Colonic mucosa (tissue), 4 donors: ENCODE results near the gene RAPSN. TPM values are rescaled to one million over a fixed set of nuclear protein-coding genes. Genes with fewer than 3 reads are reported as not detected.

ENCODE experiments used
- DNase-seq: peaks from one replicate; pipeline ENCODE4 v3.0.0-alpha.2; 2020
- H3K27ac ChIP-seq: fragments of 200-600 bp; one replicate; pipeline ENCODE4 v1.8.0; 2021
- H3K27me3 ChIP-seq: fragments of 200-600 bp; one replicate; pipeline ENCODE4 v1.8.0; 2021
- H3K36me3 ChIP-seq: fragments of 200-600 bp; one replicate; pipeline ENCODE4 v1.8.0; 2021
- H3K4me1 ChIP-seq: fragments of 200-600 bp; one replicate; pipeline ENCODE4 v1.8.0; 2021; ENCODE audit warnings: mild to moderate bottlenecking
- H3K4me3 ChIP-seq: fragments of 200-600 bp; one replicate; pipeline ENCODE4 v1.8.0; 2021
- H3K9ac ChIP-seq, 2 donors: one replicate each; pipeline ENCODE4 v1.7.0; 2013; ENCODE audit warnings: control low read depth in 2 of 2, low read depth in 2 of 2, low read length in 2 of 2
- H3K9me3 ChIP-seq: fragments of 200-600 bp; one replicate; pipeline ENCODE4 v1.8.0; 2021
- intact Hi-C: fragments of 100-400 bp; cut with DNase I; formaldehyde crosslinking; loops from one replicate; pipeline ENCODE4 v1.14.1; 2022
- total RNA-seq, 2 donors: library from RNA; stranded (reverse); fragmentation: NEBNext Ultra II Directional in 1 of 2; extraction: Animal tissue kit (Norgen Biotek cat#: 25700) in 1 of 2; gene quantifications; one replicate each; pipeline ENCODE4 v1.2.1, GENCODE V29; 2021
- TF ChIP-seq, protein P1 (sequence below): fragments of 200-600 bp; IDR thresholded peaks from one replicate; pipeline ENCODE4 v1.8.0; 2022; ENCODE audit warnings: antibody characterized with exemption, mild to moderate bottlenecking
- donor health status: healthy.
- donor health status: DM: no; HTN: no; CAD: no.
- donor health status: DM: no; HTN: no; CAD: no.

RAPSN gene
- total RNA-seq, 2 donors from 2014 or later: not detected

- DNase-seq: no peak
- Histone ChIP-seq H3K27me3 (no peaks in the 10 kb centered on the region), H3K9ac (peak overlapping the region; percentile 21 to 78), H3K4me1 (no peaks in the 10 kb centered on the region), H3K27ac (peak overlapping the region; percentile 82), H3K4me3 (peak overlapping the region; percentile 6), H3K36me3 (no peaks in the 10 kb centered on the region), H3K9me3 (no peaks in the 10 kb centered on the region)
- TF ChIP-seq, protein P1, sequence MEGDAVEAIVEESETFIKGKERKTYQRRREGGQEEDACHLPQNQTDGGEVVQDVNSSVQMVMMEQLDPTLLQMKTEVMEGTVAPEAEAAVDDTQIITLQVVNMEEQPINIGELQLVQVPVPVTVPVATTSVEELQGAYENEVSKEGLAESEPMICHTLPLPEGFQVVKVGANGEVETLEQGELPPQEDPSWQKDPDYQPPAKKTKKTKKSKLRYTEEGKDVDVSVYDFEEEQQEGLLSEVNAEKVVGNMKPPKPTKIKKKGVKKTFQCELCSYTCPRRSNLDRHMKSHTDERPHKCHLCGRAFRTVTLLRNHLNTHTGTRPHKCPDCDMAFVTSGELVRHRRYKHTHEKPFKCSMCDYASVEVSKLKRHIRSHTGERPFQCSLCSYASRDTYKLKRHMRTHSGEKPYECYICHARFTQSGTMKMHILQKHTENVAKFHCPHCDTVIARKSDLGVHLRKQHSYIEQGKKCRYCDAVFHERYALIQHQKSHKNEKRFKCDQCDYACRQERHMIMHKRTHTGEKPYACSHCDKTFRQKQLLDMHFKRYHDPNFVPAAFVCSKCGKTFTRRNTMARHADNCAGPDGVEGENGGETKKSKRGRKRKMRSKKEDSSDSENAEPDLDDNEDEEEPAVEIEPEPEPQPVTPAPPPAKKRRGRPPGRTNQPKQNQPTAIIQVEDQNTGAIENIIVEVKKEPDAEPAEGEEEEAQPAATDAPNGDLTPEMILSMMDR: no peak
- intact Hi-C loops: no loop called here
Observed at GRCh38 chr11:47394322-47395222, 54.4 kb downstream of the RAPSN start.

DNA sequence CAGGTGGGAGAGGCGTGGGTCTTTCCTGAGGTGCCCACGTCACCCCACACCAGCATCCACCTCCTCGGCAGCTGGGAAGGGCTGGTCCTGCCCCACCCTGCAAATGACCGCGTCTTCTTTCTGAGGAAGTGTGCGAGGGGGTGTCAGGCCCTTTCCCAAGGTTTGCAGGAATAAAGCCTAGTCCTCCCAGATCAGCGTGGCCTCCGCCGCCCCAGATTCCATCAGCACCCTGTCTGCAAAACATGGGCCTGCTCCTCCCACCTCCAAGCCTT is 55.0 kb downstream of the RAPSN start:
- TF ChIP-seq, protein P1: no peak
- no peaks in the 10 kb centered on the region for H3K9me3 ChIP-seq
- peak overlapping the region in 1 of 2 donors; percentile 45 for H3K9ac ChIP-seq
- no peaks in the 10 kb centered on the region for H3K36me3 ChIP-seq
- H3K27me3 ChIP-seq: no peaks in the 10 kb centered on the region
- DNase-seq: no peak
- intact Hi-C loops: no loop called here
- peak overlapping the region; percentile 82 for H3K27ac ChIP-seq
- no peak overlapping the region for H3K4me3 ChIP-seq
- no peaks in the 10 kb centered on the region for H3K4me1 ChIP-seq

GRCh38 chr11:47393163-47394049 is 55.5 kb downstream of the RAPSN start:
- Histone ChIP-seq H3K9ac (peak overlapping the region in 1 of 2 donors; percentile 45), H3K27ac (peak overlapping the region; percentile 82), H3K9me3 (no peaks in the 10 kb centered on the region), H3K36me3 (no peaks in the 10 kb centered on the region), H3K4me1 (no peaks in the 10 kb centered on the region), H3K4me3 (no peak overlapping the region), H3K27me3 (no peaks in the 10 kb centered on the region)
- TF ChIP-seq, protein P1: no peak
- intact Hi-C loops: no loop called here
- no peak for DNase-seq

GRCh38 chr11:47392546-47393162 is 56.3 kb downstream of the RAPSN start:
- TF ChIP-seq, protein P1: no peak
- intact Hi-C loops: no loop called here
- H3K9ac ChIP-seq: no peak overlapping the region
- no peaks in the 10 kb centered on the region for H3K27me3 ChIP-seq
- no peak overlapping the region for H3K27ac ChIP-seq
- H3K4me3 ChIP-seq: no peak overlapping the region
- H3K9me3 ChIP-seq: no peaks in the 10 kb centered on the region
- no peak for DNase-seq
- no peaks in the 10 kb centered on the region for H3K36me3 ChIP-seq
- H3K4me1 ChIP-seq: no peaks in the 10 kb centered on the region

DNA sequence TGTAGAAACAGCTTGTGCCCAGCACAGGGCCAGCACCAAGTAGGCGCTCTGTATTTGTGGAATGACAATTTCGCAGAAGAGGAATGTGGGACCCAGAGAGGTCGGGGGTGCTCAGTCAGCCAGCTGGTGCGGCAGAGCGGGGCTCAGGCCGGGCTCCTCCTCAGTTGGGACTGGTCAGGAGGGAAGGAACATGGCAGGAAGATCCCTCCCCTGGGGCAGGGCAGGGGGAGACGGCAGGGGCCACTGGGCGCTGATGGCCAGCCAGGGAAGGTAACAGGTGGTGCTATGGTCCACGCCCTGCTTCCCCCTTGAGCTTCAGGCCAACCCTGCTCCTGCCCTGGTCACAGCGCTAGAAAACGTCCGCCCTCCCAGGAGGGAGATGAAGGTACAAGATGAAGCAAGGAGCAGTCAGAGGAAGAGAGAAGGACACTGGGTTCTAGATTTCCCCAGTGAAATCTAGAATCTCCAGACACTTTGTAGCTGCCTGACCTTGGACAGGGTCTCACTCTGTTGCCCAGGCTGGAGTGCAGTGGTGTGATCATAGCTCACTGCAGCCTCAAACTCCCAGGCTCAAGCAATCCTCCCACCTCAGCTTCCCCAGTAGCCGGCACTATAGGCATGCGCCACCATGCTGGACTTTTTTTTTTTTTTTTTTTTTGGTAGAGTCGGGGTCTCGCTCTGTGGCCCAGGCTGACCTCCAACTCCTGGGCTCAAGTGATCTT is 57.1 kb downstream of the RAPSN start:
- DNase-seq: no peak
- TF ChIP-seq, protein P1: no peak
- H3K9ac ChIP-seq: no peak overlapping the region
- H3K36me3 ChIP-seq: no peaks in the 10 kb centered on the region
- intact Hi-C loops: no loop called here
- H3K27me3 ChIP-seq: no peaks in the 10 kb centered on the region
- H3K27ac ChIP-seq: peak overlapping the region; percentile 40
- H3K4me1 ChIP-seq: no peaks in the 10 kb centered on the region
- no peaks in the 10 kb centered on the region for H3K9me3 ChIP-seq
- H3K4me3 ChIP-seq: no peak overlapping the region
